ES-I3 (cell line): ENCODE results near the gene STAC.

Experiments used
- H3K36me3 ChIP-seq: 2 replicates; pipeline ENCODE4 v1.6.1; 2013; ENCODE audit warnings: mild to moderate bottlenecking, low read length, control low read depth, moderate library complexity; ENCODE audit not compliant: insufficient read depth
- H3K4me1 ChIP-seq: 2 replicates; pipeline ENCODE4 v1.6.1; 2013; ENCODE audit warnings: mild to moderate bottlenecking, control low read depth, low read length; ENCODE audit not compliant: insufficient read depth
- H3K9ac ChIP-seq: 2 replicates; pipeline ENCODE4 v1.6.1; 2013; ENCODE audit warnings: low read depth, mild to moderate bottlenecking, low read length, moderate library complexity
- H3K9me3 ChIP-seq: 2 replicates; pipeline ENCODE4 v1.6.1; 2013; ENCODE audit warnings: mild to moderate bottlenecking, low read length, moderate library complexity; ENCODE audit not compliant: control insufficient read depth, insufficient read depth

The STAC gene

DNA sequence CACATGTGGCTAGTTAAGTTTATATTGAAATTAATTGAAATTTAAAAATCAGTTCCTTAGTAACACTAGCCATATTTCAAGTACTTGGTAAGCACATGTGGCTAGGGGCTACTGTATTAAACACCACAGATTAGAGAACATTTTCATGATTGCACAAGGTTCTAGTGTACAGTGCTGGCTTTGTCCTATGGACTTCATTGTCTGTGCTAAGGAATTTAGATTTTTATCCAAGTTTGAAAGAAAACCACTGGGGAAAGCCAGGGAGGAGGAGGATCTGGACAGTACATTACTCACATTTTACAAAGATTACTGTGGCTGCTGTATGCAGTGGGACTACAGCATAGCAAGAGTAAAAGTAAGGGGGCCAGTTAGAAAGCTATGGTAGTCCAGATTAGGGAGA lies 13.9 kb downstream of the STAC start:
- H3K9ac ChIP-seq, result no peak overlapping the region
- H3K9me3 ChIP-seq, result no peaks in the 10 kb centered on the region
- peaks cover 2% of the 10 kb centered on the region; the same call in 1 of the 2 replicates for H3K36me3 ChIP-seq
- H3K4me1 ChIP-seq, result no peaks in the 10 kb centered on the region

DNA sequence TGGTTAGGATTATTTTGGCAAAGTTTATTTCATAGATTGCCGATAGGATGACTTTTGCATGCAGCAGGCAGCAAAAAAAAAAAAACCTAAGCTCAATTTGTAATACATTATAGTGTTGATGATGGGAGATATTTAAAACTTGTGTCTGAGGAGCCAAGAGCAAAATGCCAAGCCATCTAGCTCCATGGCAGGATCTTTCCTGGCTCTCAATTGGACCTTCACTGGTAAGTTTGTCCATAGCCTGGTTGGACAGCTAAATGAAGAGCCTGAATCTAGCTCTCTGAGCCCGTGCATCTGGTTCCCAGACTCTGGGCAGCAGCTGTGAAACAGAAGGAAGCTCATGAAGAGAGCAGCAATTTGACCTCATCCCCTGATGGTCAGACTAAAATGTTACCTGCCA lies 17.5 kb downstream of the STAC start:
- Histone ChIP-seq H3K36me3 (no peaks in the 10 kb centered on the region), H3K4me1 (no peaks in the 10 kb centered on the region)

DNA sequence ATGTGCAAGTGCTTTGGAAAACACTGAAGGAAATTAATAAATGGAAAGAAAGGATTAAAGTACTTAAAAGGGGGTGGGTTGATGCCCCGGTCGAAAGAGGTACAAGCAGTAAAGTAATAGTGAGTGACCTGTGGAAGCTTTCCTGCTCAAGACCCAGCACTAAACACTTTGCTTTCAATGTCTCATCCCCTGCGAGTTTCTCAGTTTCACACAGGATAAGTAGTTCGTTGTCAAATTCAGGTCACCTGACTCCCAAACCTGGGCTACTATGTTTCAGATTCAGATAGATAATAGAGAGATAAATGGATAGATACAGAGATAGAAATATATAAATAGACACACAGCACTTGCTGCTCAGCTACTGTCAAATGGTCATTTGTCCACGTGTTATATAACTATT lies 19.6 kb downstream of the STAC start:
- H3K36me3 ChIP-seq, result no peaks in the 10 kb centered on the region
- no peak overlapping the region for H3K9ac ChIP-seq
- no peaks in the 10 kb centered on the region for H3K9me3 ChIP-seq
- no peaks in the 10 kb centered on the region for H3K4me1 ChIP-seq

More for the DNA sequence above, 17.5 kb downstream of the STAC start:
- Histone ChIP-seq H3K9me3 (no peaks in the 10 kb centered on the region), H3K9ac (no peak overlapping the region)

DNA sequence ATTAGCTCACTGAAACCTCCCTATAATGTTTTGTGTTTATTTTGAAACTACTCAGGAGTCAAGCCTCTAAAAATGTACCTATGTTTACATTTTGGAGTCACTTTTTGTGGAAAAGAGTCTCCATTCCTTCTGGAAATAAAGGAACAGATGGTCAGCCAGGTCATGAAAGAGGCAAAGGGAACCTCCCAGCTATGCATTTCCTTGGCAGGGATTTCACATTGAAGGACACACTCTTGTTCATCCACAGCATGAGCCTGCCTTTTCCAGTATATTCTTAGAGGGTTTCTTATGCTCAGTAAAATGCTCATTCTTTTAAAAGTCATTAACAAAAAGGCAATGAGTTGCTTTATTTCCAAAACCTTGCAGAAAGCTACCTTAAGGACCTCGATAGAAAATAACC lies 20.8 kb downstream of the STAC start:
- no peaks in the 10 kb centered on the region for H3K36me3 ChIP-seq
- no peaks in the 10 kb centered on the region for H3K4me1 ChIP-seq
- H3K9ac ChIP-seq, result no peak overlapping the region
- no peaks in the 10 kb centered on the region for H3K9me3 ChIP-seq

DNA sequence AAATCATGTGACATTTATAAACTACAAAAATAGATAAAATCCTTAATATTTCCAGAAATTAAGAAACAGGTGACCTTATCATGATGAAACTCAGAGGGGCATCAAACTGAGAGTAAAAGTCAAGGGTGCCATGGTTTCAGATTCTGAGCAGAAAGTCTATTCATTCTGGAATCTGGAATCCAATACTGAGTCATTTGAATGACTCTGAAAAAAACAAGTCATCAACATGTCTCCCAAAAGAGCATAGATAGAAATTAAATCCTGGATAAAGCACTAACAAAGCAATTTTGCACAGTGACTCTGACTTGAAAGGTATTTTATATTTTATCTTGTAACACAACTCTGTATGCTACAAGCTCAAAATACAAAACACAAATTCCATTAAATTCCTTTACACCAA lies 23.4 kb downstream of the STAC start:
- no peak overlapping the region for H3K9ac ChIP-seq
- H3K36me3 ChIP-seq, result no peaks in the 10 kb centered on the region
- no peaks in the 10 kb centered on the region for H3K9me3 ChIP-seq
- no peaks in the 10 kb centered on the region for H3K4me1 ChIP-seq

DNA sequence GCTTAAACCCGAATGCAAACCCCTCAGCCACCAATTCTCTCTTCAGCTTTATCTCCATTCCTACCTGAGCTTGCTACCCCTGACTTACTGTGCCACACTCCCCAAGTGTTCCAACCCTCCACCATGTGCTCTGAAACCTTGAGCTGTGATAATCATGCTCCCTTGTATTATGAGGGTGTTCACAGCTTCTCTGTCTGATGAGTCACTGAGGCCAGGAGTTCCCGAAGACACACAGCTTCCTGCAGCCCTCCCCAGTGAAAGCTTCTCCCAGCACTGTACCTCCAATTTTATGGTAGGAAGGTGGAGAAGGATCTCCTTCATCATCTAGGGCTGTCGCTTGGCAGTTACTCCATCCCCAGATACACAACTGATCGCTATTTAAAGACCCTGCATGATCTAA lies 24.9 kb downstream of the STAC start:
- H3K9me3 ChIP-seq, result no peaks in the 10 kb centered on the region
- H3K9ac ChIP-seq, result no peak overlapping the region
- no peaks in the 10 kb centered on the region for H3K36me3 ChIP-seq
- no peaks in the 10 kb centered on the region for H3K4me1 ChIP-seq

DNA sequence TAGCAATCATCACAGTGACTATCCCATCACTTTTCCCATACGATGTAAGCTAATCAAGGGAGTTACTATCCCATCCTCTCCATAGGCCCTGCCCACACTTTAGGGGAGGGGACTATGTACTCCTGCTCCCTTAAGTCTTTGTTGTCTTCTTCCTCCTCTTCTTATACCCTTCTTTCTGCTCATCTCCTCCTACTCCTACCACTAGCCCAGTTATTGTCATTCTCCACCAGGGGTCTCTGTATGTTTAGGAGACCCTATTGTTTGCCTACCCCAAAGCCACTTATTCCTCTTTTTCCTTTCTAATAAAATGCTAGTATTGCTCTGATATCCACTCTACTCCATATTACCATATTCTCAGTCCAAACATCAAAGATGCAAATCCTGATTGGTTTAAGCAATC lies 27.8 kb downstream of the STAC start:
- H3K4me1 ChIP-seq, result no peaks in the 10 kb centered on the region
- H3K36me3 ChIP-seq, result no peaks in the 10 kb centered on the region
- H3K9me3 ChIP-seq, result no peaks in the 10 kb centered on the region
- H3K9ac ChIP-seq, result no peak overlapping the region

DNA sequence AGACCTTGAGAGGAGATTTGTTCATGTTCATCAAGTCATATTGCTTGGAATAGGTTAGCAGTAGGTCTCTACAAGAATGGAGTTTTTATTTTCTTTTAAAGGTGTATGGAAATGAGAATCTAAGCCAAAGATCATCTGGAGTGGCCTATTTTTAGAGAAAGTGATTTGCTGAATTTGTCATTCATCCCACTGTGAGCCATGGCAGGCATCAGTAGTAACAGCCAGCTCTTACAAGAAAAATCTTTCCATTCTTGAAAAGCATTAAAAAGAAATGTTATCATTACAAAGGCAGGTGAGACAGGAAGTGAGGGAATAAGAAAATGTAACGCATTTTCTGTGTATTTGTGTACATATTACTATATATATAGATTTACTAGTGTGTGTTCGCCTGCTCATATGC lies 29.6 kb downstream of the STAC start:
- no peaks in the 10 kb centered on the region for H3K9me3 ChIP-seq
- H3K9ac ChIP-seq, result no peak overlapping the region
- H3K36me3 ChIP-seq, result no peaks in the 10 kb centered on the region
- no peaks in the 10 kb centered on the region for H3K4me1 ChIP-seq

DNA sequence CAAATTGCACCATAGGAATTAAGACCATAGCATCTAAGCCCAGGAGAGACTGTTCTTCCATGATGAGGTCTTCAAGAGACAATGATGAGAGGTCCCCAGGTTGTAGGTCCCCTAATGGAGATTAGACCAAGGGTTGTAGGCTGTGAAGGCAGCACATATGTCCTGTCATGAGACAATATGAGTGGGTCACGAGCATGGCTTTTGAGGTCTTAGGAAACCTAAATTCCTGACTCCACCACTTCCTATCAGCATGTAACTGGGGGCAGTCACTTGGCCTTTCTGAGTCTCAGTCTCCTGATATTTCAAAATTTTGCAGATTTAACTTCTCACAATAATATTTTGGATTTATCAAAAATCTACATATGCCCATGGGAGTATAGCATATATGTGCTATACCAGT lies 31.3 kb downstream of the STAC start:
- Histone ChIP-seq H3K9me3 (no peaks in the 10 kb centered on the region), H3K36me3 (no peaks in the 10 kb centered on the region), H3K4me1 (no peaks in the 10 kb centered on the region), H3K9ac (no peak overlapping the region)

DNA sequence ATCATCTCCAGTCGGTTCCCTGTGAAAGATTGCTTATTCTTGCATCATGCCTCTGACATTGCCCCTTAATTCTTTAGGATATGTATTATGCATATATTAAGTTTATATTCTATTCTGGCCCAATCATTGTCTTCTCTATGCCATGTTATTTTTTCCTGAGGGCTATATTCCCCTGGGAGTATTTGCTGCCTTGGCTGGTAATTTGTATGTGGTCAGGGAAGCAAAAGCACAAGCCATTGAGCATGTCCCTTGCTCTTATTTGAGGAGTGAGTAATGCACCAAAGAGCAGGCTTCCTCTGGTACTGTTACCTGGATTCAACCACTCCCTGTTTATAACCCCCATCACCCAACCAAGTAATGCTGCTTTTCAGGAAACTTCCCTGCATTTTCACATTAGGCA lies 36.3 kb downstream of the STAC start:
- Histone ChIP-seq H3K9ac (no peak overlapping the region), H3K36me3 (no peaks in the 10 kb centered on the region), H3K9me3 (no peaks in the 10 kb centered on the region), H3K4me1 (peaks cover 6% of the 10 kb centered on the region; the same call in 1 of the 2 replicates)

DNA sequence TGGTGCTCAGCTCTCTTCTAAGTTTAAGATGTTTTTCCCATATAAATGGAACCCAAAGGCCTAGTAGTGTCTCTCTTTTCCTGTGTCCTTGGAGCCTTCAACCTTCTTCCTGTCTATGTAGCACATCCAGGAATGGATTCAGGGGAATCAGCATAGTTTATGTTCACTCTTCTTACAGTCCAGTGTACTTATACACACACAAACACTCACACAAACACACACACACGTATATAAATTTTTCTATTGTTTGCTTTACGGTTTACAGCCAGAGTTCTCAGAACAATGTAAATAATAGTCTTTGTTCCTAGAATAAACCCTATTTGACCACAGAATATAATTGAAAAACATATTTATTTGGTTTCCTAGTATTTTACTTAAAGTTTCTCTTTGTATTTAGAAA lies 36.9 kb downstream of the STAC start:
- H3K36me3 ChIP-seq, result no peaks in the 10 kb centered on the region
- peaks cover 6% of the 10 kb centered on the region; the same call in 1 of the 2 replicates for H3K4me1 ChIP-seq
- H3K9me3 ChIP-seq, result no peaks in the 10 kb centered on the region
- no peak overlapping the region for H3K9ac ChIP-seq

DNA sequence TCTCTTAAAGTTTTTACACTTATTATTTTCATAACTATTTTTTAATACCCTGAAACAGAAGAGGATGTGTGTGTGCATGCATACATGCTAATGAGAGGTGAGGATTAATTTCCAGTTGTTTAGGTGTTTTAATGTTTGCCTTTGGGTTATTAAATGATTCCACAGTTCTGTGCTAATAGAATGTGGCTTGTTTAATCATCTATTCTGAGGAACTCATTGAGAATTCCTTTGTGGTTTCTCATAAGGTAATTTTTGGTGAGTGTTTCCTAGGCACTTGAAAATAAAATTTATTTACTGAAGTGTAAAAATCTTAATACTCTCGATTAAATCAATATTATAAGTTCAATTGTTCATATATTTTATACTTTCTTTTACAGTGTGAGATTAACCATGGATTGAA lies 38.0 kb downstream of the STAC start:
- Histone ChIP-seq H3K36me3 (no peaks in the 10 kb centered on the region), H3K4me1 (peaks cover 6% of the 10 kb centered on the region; the same call in 1 of the 2 replicates), H3K9ac (no peak overlapping the region)

DNA sequence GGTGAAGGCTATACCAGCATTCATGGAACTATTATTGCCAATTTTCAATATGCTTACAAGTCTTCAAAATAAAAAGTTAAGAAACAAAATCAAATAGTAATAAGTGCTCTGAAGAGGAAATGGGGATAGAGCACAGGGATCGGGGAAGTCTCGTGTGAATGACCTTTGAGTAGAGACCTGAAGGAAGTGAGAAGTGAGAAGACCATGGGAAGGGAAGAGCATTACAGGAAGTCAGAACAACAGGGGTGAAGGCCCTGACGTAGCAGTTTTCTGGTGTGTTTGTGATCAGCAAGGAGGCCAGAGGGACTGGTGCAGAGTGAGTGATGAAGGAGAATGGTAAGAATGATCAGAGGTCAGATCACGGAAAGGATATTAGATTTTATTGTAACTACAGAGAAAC lies 48.1 kb downstream of the STAC start:
- Histone ChIP-seq H3K9ac (no peak overlapping the region), H3K36me3 (no peaks in the 10 kb centered on the region), H3K9me3 (no peaks in the 10 kb centered on the region), H3K4me1 (no peaks in the 10 kb centered on the region)

More for the DNA sequence above, 38.0 kb downstream of the STAC start:
- H3K9me3 ChIP-seq, result no peaks in the 10 kb centered on the region

DNA sequence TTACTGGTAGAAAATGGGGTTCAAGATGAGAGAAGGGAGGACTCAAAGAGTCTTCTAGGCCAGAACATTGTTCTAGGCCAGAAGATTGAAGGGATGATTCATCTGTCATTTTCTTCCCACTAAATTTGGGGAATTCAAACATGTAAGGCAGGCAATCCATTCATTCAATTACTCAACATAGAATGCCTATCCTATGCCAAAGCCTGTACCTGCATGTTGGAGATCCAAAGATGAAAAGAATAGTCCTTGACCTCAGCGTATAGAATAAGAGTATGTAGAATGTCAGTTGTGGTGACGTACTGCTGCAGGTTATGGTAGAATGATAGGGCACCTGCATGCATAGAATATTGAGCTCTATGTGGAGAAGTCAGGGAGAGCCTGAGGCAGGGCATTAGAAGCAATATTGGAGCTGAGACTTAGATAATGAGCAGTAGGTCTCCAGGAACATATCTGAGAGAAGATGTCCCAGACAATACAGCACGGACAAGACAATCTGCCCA lies 49.7 kb downstream of the STAC start:
- no peaks in the 10 kb centered on the region for H3K36me3 ChIP-seq
- H3K9me3 ChIP-seq, result no peaks in the 10 kb centered on the region
- no peak overlapping the region for H3K9ac ChIP-seq
- no peaks in the 10 kb centered on the region for H3K4me1 ChIP-seq

DNA sequence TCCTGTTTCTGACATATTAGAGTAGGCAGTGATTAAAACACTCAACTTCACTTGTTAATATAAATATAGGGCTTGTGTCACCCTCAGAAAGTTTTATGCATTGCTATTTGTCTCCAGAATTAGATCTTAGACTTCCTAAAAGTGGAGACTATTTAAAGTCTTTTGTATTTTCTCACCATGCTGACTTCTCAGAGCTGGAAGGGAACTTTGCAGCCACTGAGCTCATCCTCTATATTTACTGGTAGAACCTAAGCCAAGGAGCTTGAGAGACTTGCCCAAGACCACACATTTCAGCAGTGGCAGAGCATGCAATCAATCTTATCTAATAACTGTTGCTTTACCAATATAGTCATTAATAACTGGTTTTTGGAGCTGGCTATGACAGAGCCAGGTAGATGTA lies 53.2 kb downstream of the STAC start:
- Histone ChIP-seq H3K9ac (no peak overlapping the region), H3K4me1 (no peaks in the 10 kb centered on the region), H3K36me3 (no peaks in the 10 kb centered on the region), H3K9me3 (no peaks in the 10 kb centered on the region)
